IPS DF 4.7 (cell line): ENCODE results near the gene MIEF2.

Experiments used
- DNase-seq: peaks from one replicate; pipeline ENCODE4 v3.0.0-alpha.2; 2013; ENCODE audit warnings: low spot score; ENCODE audit errors: extremely low read depth

The MIEF2 gene

DNA sequence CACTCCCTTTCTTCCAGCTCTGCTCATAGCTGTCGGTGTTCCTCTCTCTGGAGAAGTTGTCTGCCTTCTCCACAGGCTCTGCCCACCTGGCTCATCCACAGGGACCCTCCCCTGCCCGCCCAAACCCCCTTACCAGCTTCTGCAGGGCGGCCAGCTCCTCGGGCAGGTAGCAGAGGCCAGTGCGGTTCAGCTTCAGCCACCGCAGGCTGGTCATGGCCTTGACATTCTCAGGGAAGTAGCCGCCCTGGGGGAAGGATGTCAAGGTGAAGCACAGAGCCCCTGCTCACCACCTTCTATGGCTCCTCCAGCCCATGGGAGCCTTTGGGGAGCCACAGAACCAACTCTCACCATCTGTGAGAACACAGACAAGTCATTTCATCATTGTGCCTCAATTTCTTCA is 3.7 kb upstream of the MIEF2 start:
- DNase-seq, result no peak

DNA sequence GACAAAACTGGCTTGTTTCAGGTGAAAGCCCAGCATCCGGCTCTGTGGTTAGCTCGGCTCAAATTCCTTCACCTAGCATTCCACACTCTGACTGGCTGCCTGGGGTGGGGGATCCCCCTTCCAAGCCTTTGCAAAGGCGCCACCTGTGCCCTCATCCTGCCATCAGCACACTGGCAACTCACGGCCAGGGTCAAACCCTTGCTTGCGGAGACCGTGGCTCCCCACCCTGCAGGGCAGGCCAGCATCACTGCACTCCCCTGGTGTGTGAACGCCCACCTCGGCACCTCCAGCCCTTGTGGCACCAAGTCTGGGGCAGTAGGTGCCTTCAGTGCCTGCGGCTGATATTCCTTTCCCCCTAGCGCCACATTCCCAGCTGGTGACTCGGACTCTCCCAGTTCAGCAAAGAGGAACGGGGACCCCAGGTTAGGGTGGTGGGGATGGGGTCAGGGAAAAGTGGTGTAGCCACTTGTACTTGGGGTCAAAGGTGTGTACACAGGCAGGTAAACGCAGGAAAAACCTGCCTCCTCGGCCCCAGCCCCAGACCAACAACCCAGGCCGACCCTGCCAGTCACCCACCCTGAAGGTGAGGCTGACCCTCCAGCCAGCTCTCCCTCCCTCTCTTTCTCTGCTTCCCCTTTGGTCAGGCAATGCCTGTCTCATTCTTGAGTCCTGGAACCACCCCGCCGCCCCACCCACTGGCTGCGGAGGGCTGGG is 3.0 kb upstream of the MIEF2 start:
- DNase-seq, result no peak

DNA sequence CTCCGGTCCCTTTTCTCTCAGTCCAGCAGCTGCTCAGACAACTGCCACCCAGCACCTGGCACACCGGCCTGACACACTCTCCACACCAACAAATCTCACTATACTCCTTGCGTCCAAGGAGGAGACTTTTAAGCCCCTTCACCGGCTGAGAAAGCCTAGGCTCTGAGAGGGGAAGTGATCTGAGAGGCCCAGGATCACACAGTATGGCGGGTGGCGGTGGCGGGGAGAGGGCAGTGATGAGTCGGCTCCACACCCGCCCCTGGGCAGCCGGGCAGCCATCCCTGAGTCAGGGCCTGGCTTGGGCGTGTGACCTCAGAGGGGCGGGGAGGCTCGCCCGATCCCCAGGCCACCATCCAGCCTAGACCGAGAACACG is 2.5 kb upstream of the MIEF2 start:
- no peak for DNase-seq

DNA sequence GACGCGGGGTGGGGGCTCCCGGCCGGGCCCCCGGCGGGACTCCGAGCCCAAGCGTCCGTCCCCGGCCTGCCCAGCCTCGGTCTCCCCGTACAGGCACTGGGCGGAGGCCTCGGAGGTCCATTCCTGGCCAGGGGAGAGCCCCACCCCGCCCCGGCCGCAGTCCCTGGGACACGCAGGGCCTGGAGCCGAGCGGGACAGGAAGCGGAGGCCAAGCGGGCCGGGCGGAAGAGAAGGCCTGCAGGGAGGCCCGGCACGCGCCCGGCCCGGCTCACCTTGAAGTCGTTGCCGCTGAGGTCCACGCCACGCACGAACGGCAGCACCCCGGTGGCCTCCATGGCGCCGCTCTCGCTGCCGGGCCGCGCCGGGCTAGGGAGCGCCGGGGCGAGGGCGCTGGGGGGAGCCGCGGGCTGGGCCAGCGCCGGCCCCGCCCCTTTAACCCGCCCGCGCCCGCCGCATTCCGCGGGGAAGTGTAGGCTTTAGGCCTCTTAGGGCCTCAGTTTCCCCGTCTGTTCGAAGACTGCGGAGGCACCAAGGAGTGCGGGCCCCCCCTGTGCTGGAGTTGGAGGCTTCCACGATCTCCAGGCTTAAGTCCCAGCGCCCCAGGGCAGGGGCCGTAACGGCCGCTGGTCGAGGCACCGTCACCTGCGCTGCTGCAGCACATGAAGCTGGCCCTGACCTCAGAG is 2.0 kb upstream of the MIEF2 start, which contains the start of gene FLII:
Gene FLII (minus strand): TSS at position 383 of the 683 bp plus-strand sequence. CDS start 48 bp downstream, at position 335.
- no peak for DNase-seq

DNA sequence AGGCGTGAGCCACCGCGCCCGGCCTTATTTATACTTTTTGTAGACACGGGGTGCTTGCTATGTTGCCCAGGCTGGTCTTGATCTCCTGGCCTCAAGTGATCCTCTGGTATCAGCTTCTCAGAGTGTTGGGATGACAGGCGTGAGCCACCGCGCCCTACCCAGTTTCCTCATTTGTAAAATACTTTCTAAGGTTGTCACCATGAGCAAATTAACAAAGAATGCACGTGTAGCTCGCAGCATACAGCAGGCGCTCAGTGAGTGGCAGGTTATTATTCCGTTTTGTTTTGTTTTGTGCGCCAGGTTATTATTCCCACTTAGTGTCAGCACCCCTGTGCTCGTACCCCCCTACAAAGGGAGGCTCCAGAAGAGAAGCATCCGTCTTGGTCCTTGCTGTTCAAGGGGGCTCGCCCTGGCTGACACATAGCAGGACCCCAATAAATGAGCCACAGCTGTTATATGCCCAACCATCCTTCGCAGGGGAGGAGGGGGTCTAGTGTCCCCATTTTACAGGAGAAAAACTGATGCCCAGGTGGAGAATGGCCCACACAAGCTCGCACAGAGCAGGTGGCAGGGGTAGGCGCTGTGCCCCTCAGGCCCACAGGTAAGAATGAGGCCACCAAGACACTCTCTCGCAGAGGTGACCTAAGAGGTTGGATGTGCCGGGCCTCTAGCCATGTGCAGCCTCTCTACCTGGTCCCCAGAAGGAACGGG is 686 bp upstream of the MIEF2 start:
- no peak for DNase-seq

DNA sequence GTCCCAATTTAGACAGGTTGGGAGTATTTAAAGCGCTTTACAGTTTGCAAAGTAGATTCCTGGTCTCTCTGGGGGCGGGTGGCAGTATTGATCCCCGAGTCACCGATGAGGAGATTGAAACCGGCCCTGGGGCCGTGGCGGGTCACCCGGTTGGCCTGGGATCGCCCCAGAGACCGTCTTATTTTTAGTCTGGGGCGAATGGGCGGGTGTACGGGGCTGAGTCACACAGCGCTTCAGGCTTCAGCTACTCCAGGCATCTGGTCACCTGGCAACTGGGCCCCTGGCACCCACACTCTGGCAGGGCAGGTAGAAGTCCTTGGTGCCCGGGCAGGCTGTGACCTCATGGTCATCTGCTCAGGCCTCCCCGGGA is 669 bp downstream of the MIEF2 start:
- DNase-seq, result no peak

DNA sequence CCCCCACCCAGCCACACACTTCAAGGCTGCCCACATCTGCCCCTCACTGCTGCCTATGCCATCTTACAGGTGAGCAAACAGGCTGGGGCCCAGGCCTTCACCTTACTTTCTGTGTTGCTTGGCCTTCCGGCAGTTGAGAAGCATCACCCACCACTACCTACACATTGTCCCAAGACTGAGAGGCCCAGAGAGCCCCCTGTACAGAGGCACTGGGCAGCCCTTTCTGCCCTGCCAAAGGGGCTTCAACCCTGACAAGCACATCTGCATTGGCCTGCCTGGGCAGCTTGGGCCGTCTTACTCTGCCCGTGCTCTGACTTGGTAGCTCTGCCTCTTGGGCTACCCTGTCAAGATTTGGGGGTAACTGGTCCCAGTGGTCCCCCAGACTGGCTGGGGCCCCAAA is 1.2 kb downstream of the MIEF2 start:
- DNase-seq, result no peak

DNA sequence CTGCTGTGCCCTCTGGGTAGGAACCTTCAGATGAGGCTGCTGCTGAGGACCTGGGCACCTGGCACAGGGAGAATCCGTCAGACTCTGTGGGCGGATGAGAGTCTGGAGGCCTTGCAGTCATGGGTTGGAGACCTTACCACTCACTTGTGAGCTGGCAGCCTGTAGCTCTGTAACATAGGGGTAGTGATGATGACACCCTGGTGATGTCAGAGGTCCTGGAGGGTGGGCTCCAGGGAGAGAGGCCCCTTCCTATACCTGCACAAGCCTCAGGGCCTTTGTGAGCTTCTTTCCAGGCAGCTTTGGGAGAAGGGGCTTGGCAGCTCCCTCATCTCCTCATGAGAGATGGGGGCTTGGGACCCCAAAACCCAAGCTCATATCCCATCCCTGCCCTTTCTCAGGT is 1.6 kb downstream of the MIEF2 start:
- no peak for DNase-seq

DNA sequence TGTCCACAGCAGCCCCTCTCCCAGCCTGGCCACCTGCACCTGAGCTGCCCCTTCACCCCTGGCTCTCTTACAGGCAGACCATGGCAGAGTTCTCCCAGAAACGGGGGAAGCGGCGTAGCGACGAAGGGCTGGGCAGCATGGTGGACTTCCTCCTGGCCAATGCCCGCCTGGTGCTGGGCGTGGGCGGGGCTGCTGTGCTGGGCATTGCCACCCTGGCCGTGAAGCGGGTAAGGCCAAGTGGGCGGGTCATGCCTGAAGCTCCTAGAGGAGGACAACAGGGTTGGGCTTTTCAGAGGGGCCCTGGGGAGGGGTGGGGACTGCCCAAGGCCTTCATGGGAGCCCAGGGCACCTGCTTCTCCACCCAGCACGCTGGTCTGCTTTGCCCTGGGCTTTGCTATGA is 2.2 kb downstream of the MIEF2 start:
- no peak for DNase-seq

DNA sequence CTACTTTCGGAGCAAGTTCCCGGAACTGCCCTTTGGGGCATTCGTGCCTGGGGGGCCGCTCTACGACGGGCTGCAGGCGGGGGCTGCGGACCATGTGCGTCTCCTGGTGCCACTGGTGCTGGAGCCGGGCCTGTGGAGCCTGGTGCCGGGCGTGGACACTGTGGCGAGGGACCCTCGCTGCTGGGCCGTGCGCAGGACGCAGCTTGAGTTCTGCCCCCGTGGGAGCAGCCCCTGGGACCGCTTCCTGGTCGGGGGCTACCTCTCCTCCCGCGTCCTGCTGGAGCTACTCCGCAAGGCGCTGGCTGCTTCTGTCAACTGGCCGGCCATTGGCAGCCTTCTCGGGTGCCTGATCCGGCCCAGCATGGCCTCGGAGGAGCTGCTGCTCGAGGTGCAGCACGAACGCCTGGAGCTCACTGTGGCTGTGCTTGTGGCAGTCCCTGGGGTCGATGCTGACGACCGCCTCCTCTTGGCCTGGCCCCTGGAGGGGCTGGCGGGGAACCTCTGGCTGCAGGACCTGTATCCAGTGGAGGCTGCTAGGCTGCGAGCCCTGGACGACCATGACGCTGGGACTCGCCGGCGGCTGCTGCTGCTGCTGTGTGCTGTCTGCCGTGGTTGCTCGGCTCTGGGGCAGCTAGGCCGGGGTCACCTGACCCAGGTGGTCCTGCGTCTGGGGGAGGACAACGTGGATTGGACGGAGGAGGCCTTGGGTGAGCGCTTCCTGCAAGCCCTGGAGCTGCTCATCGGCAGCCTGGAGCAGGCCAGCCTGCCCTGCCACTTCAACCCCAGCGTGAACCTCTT is 3.6 kb downstream of the MIEF2 start:
- no peak for DNase-seq

DNA sequence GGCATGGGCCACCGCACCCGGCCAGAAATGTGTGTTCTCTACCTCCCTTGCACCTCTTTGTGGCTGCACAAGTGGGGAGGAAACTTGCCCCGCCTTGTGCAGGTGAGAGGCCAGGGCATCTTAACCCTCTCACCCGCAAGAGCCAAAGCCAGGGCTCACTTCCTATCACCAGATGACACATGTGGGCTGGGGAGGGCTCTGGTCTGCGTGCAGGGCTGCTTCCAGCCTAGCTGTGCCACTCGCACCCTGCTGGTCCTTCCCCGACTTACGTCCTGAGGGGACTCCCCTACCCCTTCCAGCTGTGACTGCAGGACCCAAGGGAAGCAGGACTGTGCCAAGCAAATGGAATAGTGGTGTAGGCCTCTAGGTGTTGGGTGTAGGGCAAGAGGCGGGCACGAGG is 6.9 kb downstream of the MIEF2 start:
- no peak for DNase-seq

DNA sequence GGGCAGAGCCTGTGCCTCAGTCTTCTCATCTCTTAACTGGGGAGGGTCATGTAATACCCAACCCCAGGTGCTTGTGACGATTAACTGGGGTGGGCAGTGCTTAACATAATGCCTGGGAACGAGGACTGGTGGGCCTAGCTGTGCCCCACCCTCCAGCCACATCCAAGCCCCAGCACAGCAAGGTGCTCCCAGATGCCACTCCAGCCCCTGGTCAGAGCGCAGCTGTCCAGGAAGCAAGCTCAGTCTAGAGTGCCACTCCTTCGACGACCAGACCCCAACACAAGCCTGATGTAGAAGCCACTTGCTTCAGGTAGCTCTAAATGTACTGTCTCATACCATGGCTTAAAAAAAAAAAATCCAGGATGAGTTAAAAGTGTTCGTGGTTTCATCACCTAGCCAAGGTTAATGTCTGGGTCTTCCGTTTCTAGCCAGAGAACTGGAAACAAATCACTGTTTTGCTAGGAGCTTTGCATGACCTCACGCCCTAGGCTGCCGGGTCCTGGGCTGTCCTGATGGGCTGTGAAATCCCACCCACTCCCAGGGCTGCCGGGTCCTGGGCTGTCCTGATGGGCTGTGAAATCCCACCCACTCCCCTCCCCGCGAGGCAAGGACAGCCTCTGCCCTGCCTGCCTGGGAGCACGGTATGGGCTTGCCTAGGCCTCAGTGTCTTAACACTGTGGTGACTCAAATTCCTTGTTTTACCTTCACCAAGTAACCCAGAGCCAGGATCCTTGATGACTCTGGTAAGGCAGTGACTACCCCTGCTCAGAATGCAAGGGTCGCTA is 7.7 kb downstream of the MIEF2 start:
- DNase-seq, result no peak

DNA sequence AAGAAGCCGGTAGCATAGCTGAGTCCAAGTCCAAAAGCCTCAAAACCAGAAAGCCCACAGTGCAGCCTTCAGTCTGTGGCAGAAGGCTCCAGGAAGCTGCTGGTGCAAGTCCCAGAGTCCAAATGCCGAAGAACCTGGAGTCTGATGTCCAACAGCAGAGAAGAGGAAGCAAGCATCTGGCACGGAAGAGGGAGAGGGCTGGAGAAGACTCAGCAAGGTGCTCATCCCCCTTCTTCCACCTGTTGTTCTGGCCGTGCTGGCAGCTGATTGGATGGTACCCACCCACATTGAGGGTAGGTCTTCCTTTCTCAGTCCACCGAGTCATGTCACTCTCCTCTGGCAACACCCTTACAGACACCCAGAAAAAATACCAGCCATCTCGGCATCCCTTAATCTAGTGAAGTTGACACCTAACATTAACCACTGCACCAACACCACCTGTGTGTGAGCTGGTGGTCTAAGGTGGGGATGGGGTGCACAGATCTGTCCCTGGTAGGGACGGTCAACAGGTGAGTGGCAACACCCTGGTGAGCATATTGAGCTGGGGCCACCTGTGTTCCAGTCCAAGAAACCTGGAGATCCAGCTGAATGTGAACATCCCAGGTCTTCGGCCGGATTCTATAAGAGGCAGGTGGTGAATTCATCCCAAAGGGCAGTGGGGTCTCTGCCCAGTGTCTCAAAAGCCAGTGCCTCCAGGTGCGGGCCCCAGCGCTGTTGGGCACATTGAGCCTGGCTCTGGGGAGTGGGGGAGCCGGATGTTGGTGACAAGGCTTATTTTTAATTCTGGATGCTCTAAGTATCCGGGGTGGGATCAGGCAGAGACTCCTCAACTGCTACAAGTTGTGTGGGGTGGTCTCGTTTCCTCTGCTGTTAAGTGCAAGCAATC is 9.8 kb downstream of the MIEF2 start:
- DNase-seq, result no peak

DNA sequence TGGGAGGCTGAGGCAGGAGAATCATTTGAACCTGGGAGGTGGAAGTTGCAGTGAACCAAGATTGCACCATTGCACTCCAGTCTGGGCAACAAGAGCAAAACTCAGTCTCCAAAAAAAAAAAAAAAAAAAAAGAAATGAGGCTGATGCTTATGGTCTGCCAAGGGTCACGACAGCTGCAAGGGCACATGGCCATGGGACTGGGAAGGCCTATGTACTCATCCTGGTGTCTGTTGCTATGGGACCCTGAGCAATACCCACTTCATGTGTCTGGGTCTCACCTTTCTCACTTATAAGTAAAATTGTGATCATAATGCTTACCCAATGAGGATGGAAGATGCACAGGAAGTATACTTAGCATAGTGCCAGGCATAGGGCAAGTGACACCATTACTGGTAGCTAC is 16.6 kb downstream of the MIEF2 start:
- DNase-seq, result no peak

DNA sequence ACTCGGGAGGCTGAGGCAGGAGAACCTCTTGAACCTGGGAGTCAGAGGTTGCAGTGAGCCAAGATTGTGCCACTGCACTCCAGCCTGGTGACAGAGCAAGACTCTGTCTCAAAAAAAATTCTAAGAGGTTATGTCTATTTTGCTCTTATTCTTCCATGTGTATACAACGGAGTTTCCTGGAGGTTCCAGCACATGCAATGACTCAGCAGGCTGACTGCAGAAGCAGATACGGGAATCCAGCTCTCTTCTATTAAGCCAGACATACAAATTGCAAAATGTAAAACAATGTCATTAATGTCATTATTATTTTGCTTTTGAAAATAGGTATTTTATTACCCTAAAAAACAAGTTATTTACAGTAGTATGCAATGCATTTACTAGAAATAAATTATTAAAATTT is 18.4 kb downstream of the MIEF2 start:
- no peak for DNase-seq

DNA sequence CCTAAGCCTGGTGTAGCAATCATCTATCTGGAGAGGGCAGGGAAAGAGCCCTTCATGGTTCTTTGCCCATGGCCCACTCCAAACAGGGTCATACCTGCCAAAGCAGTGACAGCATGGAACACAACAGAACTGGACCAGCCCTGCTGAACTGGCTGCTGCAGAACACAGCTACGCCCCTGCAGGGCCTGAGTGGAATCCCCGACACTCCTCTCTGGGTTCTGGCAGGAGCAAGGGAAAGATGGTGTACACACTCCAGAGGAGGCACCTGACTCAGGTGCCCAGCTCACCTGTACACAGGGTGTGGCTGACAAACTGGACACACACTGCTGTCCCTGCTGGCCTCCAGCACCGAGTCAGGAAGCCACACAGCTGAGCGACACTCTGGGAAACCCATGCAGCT is 19.8 kb downstream of the MIEF2 start:
- no peak for DNase-seq

DNA sequence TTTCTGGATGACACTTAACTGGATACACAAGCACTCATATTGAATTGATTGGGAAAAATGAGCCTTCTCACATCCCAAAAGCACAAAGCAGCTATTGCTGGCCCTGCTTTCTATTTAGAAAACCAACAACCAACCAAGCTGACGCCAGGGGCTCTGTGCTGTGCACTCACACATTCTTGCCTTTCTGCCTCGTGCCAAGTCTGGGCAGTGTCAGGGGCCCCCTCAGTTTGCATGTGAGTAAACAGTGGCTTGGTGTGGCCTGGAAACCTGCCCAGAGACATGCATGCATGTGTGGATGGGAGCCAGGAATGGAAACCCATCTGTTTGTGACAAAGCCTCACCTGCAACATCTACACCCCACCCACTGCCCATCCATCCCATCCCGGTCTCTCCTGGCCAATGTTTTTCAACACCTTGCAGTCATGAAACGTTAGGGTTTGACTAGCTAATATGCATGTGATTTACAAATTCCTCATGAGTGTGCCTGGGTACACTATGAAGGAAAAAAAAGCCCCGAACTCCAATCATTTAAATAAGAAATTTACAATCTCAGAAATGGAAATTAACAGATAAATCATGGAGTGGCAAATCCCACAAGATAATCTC is 20.4 kb downstream of the MIEF2 start:
- no peak for DNase-seq

DNA sequence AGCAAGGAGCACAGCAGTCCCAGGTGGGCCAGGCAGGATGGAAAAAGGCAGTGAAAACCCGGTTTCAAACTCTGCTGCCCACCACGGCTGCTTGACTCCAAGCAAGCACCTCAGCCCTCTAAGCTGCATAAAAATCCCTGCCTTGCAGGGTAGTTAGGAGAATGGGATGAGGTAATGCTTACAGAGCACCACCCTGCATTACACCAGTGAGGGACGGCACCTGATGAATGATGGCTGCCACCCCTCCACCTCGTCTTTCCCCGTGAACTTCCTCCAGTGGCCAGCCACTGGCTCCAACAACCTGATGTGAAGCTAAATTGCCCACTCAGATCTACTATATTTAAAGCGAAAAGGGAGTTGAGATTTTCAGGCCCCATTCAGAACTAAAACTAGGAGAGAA is 21.3 kb downstream of the MIEF2 start:
- no peak for DNase-seq

DNA sequence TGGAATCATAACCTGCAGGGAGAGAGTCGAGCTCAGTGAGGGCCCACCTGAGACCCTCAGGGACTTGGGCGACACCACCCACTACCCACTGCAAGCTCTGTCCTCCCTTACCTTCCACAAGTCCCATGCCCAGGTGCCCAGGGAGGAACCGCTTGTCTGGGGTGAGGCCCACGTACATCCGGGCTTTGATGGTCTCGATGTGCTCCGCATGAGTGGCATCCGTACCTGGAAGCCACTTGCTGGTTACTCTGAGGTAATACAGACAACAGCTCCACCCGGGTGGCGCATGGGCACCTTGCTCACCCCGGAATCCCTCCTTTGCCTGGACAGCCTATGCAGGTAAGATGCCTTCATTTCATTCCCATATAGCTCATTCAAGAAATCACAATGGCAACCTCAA is 24.8 kb downstream of the MIEF2 start:
- no peak for DNase-seq
